Activated CD4-positive, alpha-beta T cell treated with anti-CD3 and anti-CD28 coated beads, Interleukin-2, amount 50 U/mL, for 1 hour (primary cell): ENCODE results near the gene MAP2.

Experiments used
- DNase-seq: peaks from one replicate; pipeline ENCODE4 v3.0.0-alpha.2; 2020

MAP2 gene

GRCh38 chr2:209600341-209601171 lies 176.7 kb downstream of the MAP2 start:
- no peak for DNase-seq

- DNase-seq = no peak
Measured at GRCh38 chr2:209601497-209601896, 177.7 kb downstream of the MAP2 start.

- DNase-seq = no peak
Measured at GRCh38 chr2:209602259-209602658, 178.4 kb downstream of the MAP2 start.

- DNase-seq = no peak
Measured at GRCh38 chr2:209609531-209609930, 185.7 kb downstream of the MAP2 start.

- no peak for DNase-seq
Measured at GRCh38 chr2:209610631-209611030, 186.8 kb downstream of the MAP2 start.

GRCh38 chr2:209613649-209614305 lies 189.9 kb downstream of the MAP2 start:
- no peak for DNase-seq

- DNase-seq = no peak
Measured at GRCh38 chr2:209614690-209615369, 191.0 kb downstream of the MAP2 start.

- no peak for DNase-seq
Measured at GRCh38 chr2:209619782-209620181, 195.9 kb downstream of the MAP2 start.

- no peak for DNase-seq
Measured at GRCh38 chr2:209624192-209624938, 200.5 kb downstream of the MAP2 start.

GRCh38 chr2:209629597-209629996 lies 205.8 kb downstream of the MAP2 start:
- no peak for DNase-seq

GRCh38 chr2:209633911-209634310 lies 210.1 kb downstream of the MAP2 start:
- DNase-seq = no peak

GRCh38 chr2:209636076-209636475 lies 212.2 kb downstream of the MAP2 start:
- no peak for DNase-seq

- no peak for DNase-seq
Measured at GRCh38 chr2:209637293-209637692, 213.4 kb downstream of the MAP2 start.

- no peak for DNase-seq
Measured at GRCh38 chr2:209638346-209638745, 214.5 kb downstream of the MAP2 start.

GRCh38 chr2:209640358-209640757 lies 216.5 kb downstream of the MAP2 start:
- DNase-seq = no peak

- DNase-seq = no peak
Measured at GRCh38 chr2:209642146-209642820, 218.4 kb downstream of the MAP2 start.

- DNase-seq = no peak
Measured at GRCh38 chr2:209644842-209645241, 221.0 kb downstream of the MAP2 start.

- DNase-seq = no peak
Measured at GRCh38 chr2:209648714-209649113, 224.9 kb downstream of the MAP2 start.

GRCh38 chr2:209653134-209653533 lies 229.3 kb downstream of the MAP2 start:
- no peak for DNase-seq

GRCh38 chr2:209661286-209661894 lies 237.5 kb downstream of the MAP2 start:
- DNase-seq = no peak

- no peak for DNase-seq
Measured at GRCh38 chr2:209662021-209662420, 238.2 kb downstream of the MAP2 start.

- no peak for DNase-seq
Measured at GRCh38 chr2:209663139-209663538, 239.3 kb downstream of the MAP2 start.
